ENCODE data around the gene RASSF8. TPM values are rescaled to one million over a fixed set of nuclear protein-coding genes. Genes with fewer than 3 reads are reported as not detected.

The RASSF8 gene
- total and polyA plus RNA-seq, 4 donors, result 10.6 to 86.7 (median 47.3) TPM

DNA sequence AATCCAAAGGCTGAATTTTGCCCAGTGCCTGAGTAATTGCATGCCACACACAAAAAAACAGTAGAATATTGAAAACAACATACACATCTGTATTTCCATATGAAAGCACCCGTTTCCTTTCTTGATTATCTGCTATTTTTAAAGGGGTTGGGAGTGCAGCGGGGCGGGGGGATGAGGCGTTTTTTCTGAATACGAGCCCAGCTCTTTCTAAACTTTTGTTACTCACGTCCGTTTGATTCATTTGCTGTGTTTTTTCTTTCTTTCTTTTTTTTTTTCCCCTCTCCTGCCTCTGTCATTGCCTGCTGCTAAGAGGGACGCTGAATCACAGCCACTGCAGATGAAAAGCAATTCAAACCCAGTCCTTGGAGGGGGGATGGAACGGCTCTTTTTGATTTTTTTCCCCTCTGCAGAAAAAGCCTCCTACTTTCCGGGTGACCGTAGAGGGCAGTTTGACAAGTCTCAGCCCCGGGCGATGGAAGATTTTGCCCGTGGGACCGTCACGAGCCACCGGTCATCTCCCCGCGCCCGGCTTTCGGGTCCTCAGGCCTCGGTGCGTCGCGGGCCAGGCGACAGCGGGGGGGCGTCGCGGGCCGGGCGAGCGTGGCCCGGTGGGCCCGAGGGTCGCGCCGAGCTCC is 572 bp upstream of the RASSF8 start:
- 1% methylated on average over 38 of the region's 38 CpGs for WGBS, 2 donors
- intact Hi-C loops (cut with DNase I), result loop anchor here in 1 of 2 donors (5.0 to 10.0 kb wide), 4 partner anchors 34 to 123 kb away; no protein-coding TSS in a partner anchor
- no peak for DNase-seq

DNA sequence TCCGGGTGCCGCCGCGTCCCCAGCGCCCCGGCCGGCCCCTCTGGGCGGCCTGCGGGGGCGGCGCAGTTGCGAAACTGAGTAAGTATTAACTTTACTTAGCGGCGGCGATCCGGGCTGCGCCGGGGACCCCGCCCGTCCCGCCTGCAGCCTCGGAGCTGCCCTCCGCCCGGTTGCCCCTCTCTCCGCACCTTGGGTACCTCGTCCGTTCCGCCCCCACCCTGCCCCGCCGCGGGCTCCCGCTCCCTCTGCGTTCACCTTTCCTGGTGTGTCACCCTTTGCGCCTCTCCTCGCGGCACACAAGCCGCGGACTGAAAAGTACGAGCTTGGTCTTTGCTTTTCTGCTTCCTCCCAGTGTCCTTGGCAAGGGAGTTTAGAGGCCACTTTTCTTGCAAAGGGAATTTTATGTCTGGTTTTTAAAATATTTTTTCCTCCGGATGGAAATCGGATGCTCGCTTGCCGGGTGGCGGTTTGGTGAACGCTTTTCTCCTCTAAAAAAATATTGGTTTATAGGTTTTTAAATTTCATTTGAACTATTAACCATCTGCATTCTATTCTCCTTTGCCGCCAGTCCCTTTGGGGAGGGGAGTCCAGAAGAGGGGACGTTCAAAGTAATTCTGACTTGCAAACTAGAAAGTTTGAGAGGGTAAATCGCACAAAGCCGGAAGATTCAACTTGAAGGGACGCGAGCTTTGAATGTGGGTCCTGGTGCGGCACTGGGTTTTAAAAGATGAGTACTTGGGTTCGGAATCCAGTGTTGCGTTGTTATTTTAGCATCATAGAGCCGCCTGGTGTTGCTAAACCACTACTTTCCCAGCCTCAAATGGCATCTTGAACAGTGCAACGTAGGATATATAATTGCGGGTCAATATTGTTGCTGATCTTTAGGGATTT is 834 bp downstream of the RASSF8 start:
- H3K36me3 ChIP-seq (ENCODE audit: control insufficient read depth in 1 of 2, insufficient read depth in 2 of 2, low read length in 1 of 2), result peaks cover 0 to 2% of the 10 kb centered on the region in 2 donors
- H3K4me1 ChIP-seq (ENCODE audit: control insufficient read depth in 1 of 2, insufficient read depth in 2 of 2, low read length in 2 of 2), result peaks cover 0 to 9% of the 10 kb centered on the region in 2 donors
- H3K27ac ChIP-seq (ENCODE audit: low read depth in 1 of 2, low read length in 2 of 2), result peak overlapping the region; percentile 89 to 100
- peak overlapping the region; percentile 84 to 99 for H3K4me3 ChIP-seq (ENCODE audit: low read length in 2 of 2)
- DNase-seq, result peak; percentile 72 to 89
- H3K27me3 ChIP-seq (ENCODE audit: control insufficient read depth in 1 of 2, insufficient read depth in 2 of 2, low read length in 1 of 2), result no peaks in the 10 kb centered on the region
- H3K9me3 ChIP-seq (ENCODE audit: control insufficient read depth, low read length), result no peaks in the 10 kb centered on the region
- intact Hi-C loops (cut with DNase I), result loop anchor here in 1 of 2 donors (5.0 to 10.0 kb wide), 4 partner anchors 33 to 125 kb away; no protein-coding TSS in a partner anchor
- 0 to 1% methylated on average over 49 to 57 of the region's 57 CpGs for WGBS, 2 donors
- ATAC-seq (ENCODE audit: low FRiP score), result peak; percentile 76

More for the DNA sequence above, 572 bp upstream of the RASSF8 start:
- Histone ChIP-seq H3K9me3 (ENCODE audit: control insufficient read depth, low read length) (no peaks in the 10 kb centered on the region), H3K4me3 (ENCODE audit: low read length in 2 of 2) (peak overlapping the region; percentile 84 to 99), H3K36me3 (ENCODE audit: control insufficient read depth in 1 of 2, insufficient read depth in 2 of 2, low read length in 1 of 2) (peaks cover 0 to 2% of the 10 kb centered on the region in 2 donors), H3K27me3 (ENCODE audit: control insufficient read depth in 1 of 2, insufficient read depth in 2 of 2, low read length in 1 of 2) (no peaks in the 10 kb centered on the region), H3K4me1 (ENCODE audit: control insufficient read depth in 1 of 2, insufficient read depth in 2 of 2, low read length in 2 of 2) (peaks cover 0 to 7% of the 10 kb centered on the region in 2 donors), H3K27ac (ENCODE audit: low read depth in 1 of 2, low read length in 2 of 2) (peak overlapping the region; percentile 97 to 100)
- peak; percentile 45 for ATAC-seq (ENCODE audit: low FRiP score)

DNA sequence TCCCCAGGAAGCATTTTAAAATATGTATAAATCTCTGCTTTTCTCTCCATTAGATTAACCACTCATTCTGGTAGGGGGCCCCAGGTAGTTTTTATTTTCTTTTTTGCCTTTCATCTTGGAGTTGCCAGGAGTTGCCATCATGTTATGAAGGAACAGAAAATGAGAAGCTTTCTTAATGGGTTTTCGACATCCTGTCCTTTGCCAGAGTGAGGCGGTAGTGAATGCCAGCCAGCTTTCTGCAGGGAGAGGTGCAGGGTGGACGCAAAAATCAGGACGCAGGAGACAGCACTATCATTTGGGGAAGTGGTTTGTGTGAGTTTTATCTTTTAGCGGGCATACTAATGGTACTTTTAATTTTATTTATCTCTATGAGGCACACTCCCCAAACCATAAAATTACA is 1.7 kb downstream of the RASSF8 start:
- no peak for DNase-seq
- peaks cover 0 to 9% of the 10 kb centered on the region in 2 donors for H3K4me1 ChIP-seq (ENCODE audit: control insufficient read depth in 1 of 2, insufficient read depth in 2 of 2, low read length in 2 of 2)
- intact Hi-C loops (cut with DNase I), result loop anchor here (2.0 to 10.0 kb wide), 3 partner anchors 21 to 155 kb away; no protein-coding TSS in a partner anchor

DNA sequence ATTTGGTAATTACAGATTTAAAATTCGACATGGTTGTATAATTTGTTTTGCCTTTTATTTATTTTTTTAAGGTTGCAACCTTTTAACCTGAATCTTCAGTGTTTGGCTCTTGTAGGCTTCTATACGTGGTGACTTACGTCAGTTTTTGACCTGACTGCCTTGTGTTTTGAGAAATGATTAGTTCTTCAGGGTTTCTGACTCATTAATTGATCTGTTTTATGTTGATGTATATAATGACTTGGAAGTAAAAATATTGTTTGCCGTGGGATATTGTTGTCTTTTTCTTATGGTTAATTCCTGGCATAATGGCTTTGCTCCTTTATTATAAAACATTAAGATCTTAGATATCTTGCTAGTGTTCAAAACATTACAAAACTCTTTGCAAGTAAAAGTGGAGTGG is 2.5 kb downstream of the RASSF8 start:
- Histone ChIP-seq H3K4me3 (ENCODE audit: low read length in 2 of 2) (no peak overlapping the region), H3K27ac (ENCODE audit: low read depth in 1 of 2, low read length in 2 of 2) (no peak overlapping the region), H3K9me3 (ENCODE audit: control insufficient read depth, low read length) (no peaks in the 10 kb centered on the region), H3K27me3 (ENCODE audit: control insufficient read depth in 1 of 2, insufficient read depth in 2 of 2, low read length in 1 of 2) (no peaks in the 10 kb centered on the region), H3K36me3 (ENCODE audit: control insufficient read depth in 1 of 2, insufficient read depth in 2 of 2, low read length in 1 of 2) (no peaks in the 10 kb centered on the region), H3K4me1 (ENCODE audit: control insufficient read depth in 1 of 2, insufficient read depth in 2 of 2, low read length in 2 of 2) (peaks cover 0 to 9% of the 10 kb centered on the region in 2 donors)
- 37 to 56% methylated on average over 4 of the region's 4 CpGs for WGBS, 2 donors
- intact Hi-C loops (cut with DNase I), result loop anchor here (2.0 to 10.0 kb wide), 3 partner anchors 20 to 154 kb away; no protein-coding TSS in a partner anchor
- no peak for DNase-seq
- ATAC-seq (ENCODE audit: low FRiP score), result no peak

More for the DNA sequence above, 1.7 kb downstream of the RASSF8 start:
- 8 to 9% methylated on average over 5 of the region's 5 CpGs for WGBS, 2 donors
- ATAC-seq (ENCODE audit: low FRiP score), result no peak
- H3K9me3 ChIP-seq (ENCODE audit: control insufficient read depth, low read length), result no peaks in the 10 kb centered on the region
- no peaks in the 10 kb centered on the region for H3K36me3 ChIP-seq (ENCODE audit: control insufficient read depth in 1 of 2, insufficient read depth in 2 of 2, low read length in 1 of 2)
- H3K27me3 ChIP-seq (ENCODE audit: control insufficient read depth in 1 of 2, insufficient read depth in 2 of 2, low read length in 1 of 2), result no peaks in the 10 kb centered on the region
- no peak overlapping the region for H3K27ac ChIP-seq (ENCODE audit: low read depth in 1 of 2, low read length in 2 of 2)
- peak overlapping the region; percentile 84 to 99 for H3K4me3 ChIP-seq (ENCODE audit: low read length in 2 of 2)

DNA sequence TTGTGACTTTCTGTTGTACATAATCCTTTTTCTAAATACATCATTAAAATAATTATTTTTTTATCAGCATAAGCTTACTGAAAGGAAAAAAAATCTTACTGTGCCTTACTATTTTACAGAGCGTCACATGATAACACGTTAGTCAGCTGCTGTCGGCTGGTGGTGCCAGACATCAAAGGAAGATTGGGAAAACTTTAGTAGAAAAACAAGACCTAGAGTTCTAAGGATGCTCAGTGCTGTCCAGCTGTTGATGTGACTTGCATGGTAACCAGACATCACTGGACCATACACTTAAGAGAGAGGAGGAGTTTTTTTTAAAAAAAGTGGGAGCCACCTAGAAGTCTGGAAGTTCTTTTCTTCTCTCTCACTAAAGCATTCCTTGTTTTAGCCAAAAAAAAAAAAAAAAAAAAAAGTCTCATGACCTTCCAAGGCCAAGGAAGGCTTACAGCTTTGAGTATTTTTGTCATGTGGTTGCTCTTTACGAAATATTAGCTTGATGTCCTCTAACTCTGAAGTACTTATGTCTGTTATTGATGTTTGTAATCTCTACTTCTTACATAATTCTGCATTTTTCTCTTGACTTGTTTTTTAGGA is 4.5 kb downstream of the RASSF8 start:
- Histone ChIP-seq H3K9me3 (ENCODE audit: control insufficient read depth, low read length) (no peaks in the 10 kb centered on the region), H3K4me3 (ENCODE audit: low read length in 2 of 2) (no peak overlapping the region), H3K27ac (ENCODE audit: low read depth in 1 of 2, low read length in 2 of 2) (no peak overlapping the region), H3K4me1 (ENCODE audit: control insufficient read depth in 1 of 2, insufficient read depth in 2 of 2, low read length in 2 of 2) (peaks cover 0 to 11% of the 10 kb centered on the region in 2 donors), H3K27me3 (ENCODE audit: control insufficient read depth in 1 of 2, insufficient read depth in 2 of 2, low read length in 1 of 2) (no peaks in the 10 kb centered on the region), H3K36me3 (ENCODE audit: control insufficient read depth in 1 of 2, insufficient read depth in 2 of 2, low read length in 1 of 2) (no peaks in the 10 kb centered on the region)
- intact Hi-C loops (cut with DNase I), result loop anchor here (5.0 to 10.0 kb wide), 2 partner anchors 54 to 152 kb away; no protein-coding TSS in a partner anchor
- no peak for DNase-seq
- no peak for ATAC-seq (ENCODE audit: low FRiP score)
- WGBS, 2 donors, result 32 to 37% methylated on average over 4 of the region's 4 CpGs

DNA sequence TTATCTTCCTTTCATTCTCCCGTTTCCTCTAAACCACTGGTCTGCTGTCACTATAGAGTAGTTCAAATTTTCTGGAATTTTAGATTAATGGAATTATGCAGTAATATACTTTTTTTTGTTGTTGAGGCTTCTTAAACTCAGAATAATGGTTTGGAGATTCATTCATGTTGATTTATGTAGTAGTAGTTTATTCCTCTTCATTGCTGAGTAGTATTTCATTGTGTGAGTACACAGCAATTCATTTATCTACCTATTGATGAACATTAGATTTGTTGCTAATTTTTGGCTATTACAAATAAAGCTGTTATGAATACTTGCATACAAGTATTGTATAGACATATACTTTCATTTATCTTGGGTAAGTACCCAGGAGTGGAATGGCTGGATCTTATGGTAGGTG is 7.2 kb downstream of the RASSF8 start:
- ATAC-seq (ENCODE audit: low FRiP score) (no peak), DNase-seq (no peak)
- intact Hi-C loops (cut with DNase I), result loop anchor here in 1 of 2 donors (10.0 kb wide), 1 partner anchor 149 kb away; no protein-coding TSS in a partner anchor
- H3K4me3 ChIP-seq (ENCODE audit: low read length in 2 of 2), result no peak overlapping the region
- no peaks in the 10 kb centered on the region for H3K36me3 ChIP-seq (ENCODE audit: control insufficient read depth in 1 of 2, insufficient read depth in 2 of 2, low read length in 1 of 2)
- no peaks in the 10 kb centered on the region for H3K27me3 ChIP-seq (ENCODE audit: control insufficient read depth in 1 of 2, insufficient read depth in 2 of 2, low read length in 1 of 2)
- H3K27ac ChIP-seq (ENCODE audit: low read depth in 1 of 2, low read length in 2 of 2), result no peak overlapping the region
- H3K9me3 ChIP-seq (ENCODE audit: control insufficient read depth, low read length), result no peaks in the 10 kb centered on the region
- peaks cover 4 to 9% of the 10 kb centered on the region in 2 donors for H3K4me1 ChIP-seq (ENCODE audit: control insufficient read depth in 1 of 2, insufficient read depth in 2 of 2, low read length in 2 of 2)
- WGBS, 2 donors, result 97 to 100% methylated on average over 1 of the region's 1 CpG

DNA sequence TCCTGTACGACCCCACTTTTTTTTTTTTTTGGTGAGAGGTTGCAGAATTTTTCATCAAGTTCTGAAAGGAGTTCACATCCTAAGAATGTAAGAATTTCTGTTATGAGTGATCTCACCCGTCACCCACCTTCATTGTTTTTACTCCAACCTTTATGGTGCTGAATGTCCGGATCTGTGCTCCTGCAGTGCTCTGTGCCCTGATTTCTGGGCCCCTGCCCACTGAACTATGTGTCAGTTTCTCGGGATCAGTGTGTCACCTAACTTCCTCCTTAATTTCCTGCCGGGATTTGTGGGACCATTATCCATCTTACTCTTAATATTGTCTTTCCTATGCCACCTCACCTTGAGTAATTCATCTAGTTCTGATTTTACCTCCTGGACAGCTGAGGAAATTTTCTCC is 11.6 kb downstream of the RASSF8 start:
- intact Hi-C loops (cut with DNase I), result loop anchor here in 1 of 2 donors (1.0 kb wide), 1 partner anchor 9 kb away; no protein-coding TSS in a partner anchor
- peaks cover 5 to 9% of the 10 kb centered on the region in 2 donors for H3K4me1 ChIP-seq (ENCODE audit: control insufficient read depth in 1 of 2, insufficient read depth in 2 of 2, low read length in 2 of 2)
- no peak for ATAC-seq (ENCODE audit: low FRiP score)

More for the DNA sequence above, 11.6 kb downstream of the RASSF8 start:
- no peak overlapping the region for H3K27ac ChIP-seq (ENCODE audit: low read depth in 1 of 2, low read length in 2 of 2)
- H3K36me3 ChIP-seq (ENCODE audit: control insufficient read depth in 1 of 2, insufficient read depth in 2 of 2, low read length in 1 of 2), result no peaks in the 10 kb centered on the region
- WGBS, 2 donors, result 69 to 71% methylated on average over 5 of the region's 5 CpGs
- H3K4me3 ChIP-seq (ENCODE audit: low read length in 2 of 2), result no peak overlapping the region
- H3K9me3 ChIP-seq (ENCODE audit: control insufficient read depth, low read length), result no peaks in the 10 kb centered on the region
- H3K27me3 ChIP-seq (ENCODE audit: control insufficient read depth in 1 of 2, insufficient read depth in 2 of 2, low read length in 1 of 2), result no peaks in the 10 kb centered on the region
- DNase-seq, result no peak
